ENCODE data around the gene WWOX. TPM values are rescaled to one million over a fixed set of nuclear protein-coding genes. Genes with fewer than 3 reads are reported as not detected.

WWOX gene
- total RNA-seq, 1 experiment from 2014 or later = 35.6 TPM

GRCh38 chr16:78967948-78968347, 868.5 kb downstream of the WWOX start:
- DNase-seq = no peak
- Histone ChIP-seq H3K9me2 (ENCODE audit: insufficient read depth) (no peaks in the 10 kb centered on the region), H3K27ac (no peak overlapping the region), H3K27me3 (ENCODE audit: insufficient read depth, low read depth) (no peaks in the 10 kb centered on the region), H3K4me2 (no peak overlapping the region), H3K79me2 (ENCODE audit: low read depth) (no peaks in the 10 kb centered on the region), H3K4me1 (replicated peaks; ENCODE audit: insufficient read depth) (0 out of 2 replicates have a peak, but pooled peaks cover 4% of the 10 kb centered on the region), H2AFZ (no peak overlapping the region), H4K20me1 (ENCODE audit: insufficient read depth) (no peaks in the 10 kb centered on the region), H3K36me3 (ENCODE audit: low read depth) (no peaks in the 10 kb centered on the region), H3K9me3 (ENCODE audit: insufficient read depth, low read depth) (no peaks in the 10 kb centered on the region), H3F3A (ENCODE audit: insufficient read depth, low read depth) (no peaks in the 10 kb centered on the region), H3K4me3 (no peak overlapping the region)
- TF ChIP-seq EZH2 (IDR thresholded peaks at IDR 0.05; ENCODE audit: low read depth) (no peak), CTCF (conservative IDR thresholded peaks at IDR 0.05) (no peak)
- POLR2A ChIA-PET (ENCODE audit: unreplicated experiment) = no interaction called here
- CTCF ChIA-PET = no interaction called here
- intact Hi-C loops (cut with micrococcal nuclease; ENCODE audit: unreplicated experiment) = loop anchor here (2.0 kb wide), 1 partner anchor 39 kb away; no protein-coding TSS in a partner anchor
- no TSS peak for BruUV-seq (replicated peaks)

GRCh38 chr16:78969721-78970120, 870.3 kb downstream of the WWOX start:
- Histone ChIP-seq H3K27me3 (ENCODE audit: insufficient read depth, low read depth) (no peaks in the 10 kb centered on the region), H3K36me3 (ENCODE audit: low read depth) (no peaks in the 10 kb centered on the region), H3K4me2 (no peak overlapping the region), H3K79me2 (ENCODE audit: low read depth) (no peaks in the 10 kb centered on the region), H3K9me2 (ENCODE audit: insufficient read depth) (no peaks in the 10 kb centered on the region), H4K20me1 (ENCODE audit: insufficient read depth) (no peaks in the 10 kb centered on the region), H3K4me1 (replicated peaks; ENCODE audit: insufficient read depth) (0 out of 2 replicates have a peak, but pooled peaks cover 4% of the 10 kb centered on the region), H3F3A (ENCODE audit: insufficient read depth, low read depth) (no peaks in the 10 kb centered on the region), H3K4me3 (no peak overlapping the region), H2AFZ (no peak overlapping the region), H3K9me3 (ENCODE audit: insufficient read depth, low read depth) (no peaks in the 10 kb centered on the region), H3K27ac (no peak overlapping the region)
- TF ChIP-seq EZH2 (IDR thresholded peaks at IDR 0.05; ENCODE audit: low read depth) (no peak), CTCF (conservative IDR thresholded peaks at IDR 0.05) (no peak)
- ChIA-PET CTCF (no interaction called here), POLR2A (ENCODE audit: unreplicated experiment) (no interaction called here)
- no peak for DNase-seq
- intact Hi-C loops (cut with micrococcal nuclease; ENCODE audit: unreplicated experiment) = no loop called here
- no TSS peak for BruUV-seq (replicated peaks)

GRCh38 chr16:78970650-78971049, 871.2 kb downstream of the WWOX start:
- CTCF ChIA-PET = no interaction called here
- intact Hi-C loops (cut with micrococcal nuclease; ENCODE audit: unreplicated experiment) = no loop called here

More at GRCh38 chr16:78970650-78971049, 871.2 kb downstream of the WWOX start:
- POLR2A ChIA-PET (ENCODE audit: unreplicated experiment) = interaction anchor here (0.6 kb wide), 1 partner anchor 904 kb away, joined by 3 read pairs; no protein-coding TSS in a partner anchor
- Histone ChIP-seq H3K9me3 (ENCODE audit: insufficient read depth, low read depth) (no peaks in the 10 kb centered on the region), H3K9me2 (ENCODE audit: insufficient read depth) (no peaks in the 10 kb centered on the region), H3K27me3 (ENCODE audit: insufficient read depth, low read depth) (no peaks in the 10 kb centered on the region), H2AFZ (no peak overlapping the region), H3K4me2 (no peak overlapping the region), H3K36me3 (ENCODE audit: low read depth) (no peaks in the 10 kb centered on the region), H3K4me1 (replicated peaks; ENCODE audit: insufficient read depth) (0 out of 2 replicates have a peak, but pooled peaks cover 4% of the 10 kb centered on the region), H3K27ac (no peak overlapping the region), H4K20me1 (ENCODE audit: insufficient read depth) (no peaks in the 10 kb centered on the region), H3F3A (ENCODE audit: insufficient read depth, low read depth) (no peaks in the 10 kb centered on the region), H3K79me2 (ENCODE audit: low read depth) (no peaks in the 10 kb centered on the region), H3K4me3 (no peak overlapping the region)
- DNase-seq = no peak
- BruUV-seq (replicated peaks) = no TSS peak
- no peak for TF ChIP-seq CTCF (conservative IDR thresholded peaks at IDR 0.05)
- TF ChIP-seq EZH2 (IDR thresholded peaks at IDR 0.05; ENCODE audit: low read depth) = no peak

Data from PC-9 (cell line).